Tongue (tissue), 2 donors: Measurements from ENCODE around the gene ALDH1L2. TPM values are rescaled to one million over a fixed set of nuclear protein-coding genes. Genes with fewer than 3 reads are reported as not detected.
A peak's percentile ranks its signal among the peaks of the same experiment; 100 is the strongest.

Experiments used
- DNase-seq: peaks from one replicate; pipeline ENCODE4 v3.0.0-alpha.2; 2015
- total RNA-seq: library from RNA; depleted of rRNA; stranded (reverse); fragments of >200 nt; gene quantifications from one replicate; pipeline ENCODE4 v1.2.3, GENCODE V29; 2014

Gene ALDH1L2
- total RNA-seq, 1 donor from 2014 or later: 11.9 TPM

DNA sequence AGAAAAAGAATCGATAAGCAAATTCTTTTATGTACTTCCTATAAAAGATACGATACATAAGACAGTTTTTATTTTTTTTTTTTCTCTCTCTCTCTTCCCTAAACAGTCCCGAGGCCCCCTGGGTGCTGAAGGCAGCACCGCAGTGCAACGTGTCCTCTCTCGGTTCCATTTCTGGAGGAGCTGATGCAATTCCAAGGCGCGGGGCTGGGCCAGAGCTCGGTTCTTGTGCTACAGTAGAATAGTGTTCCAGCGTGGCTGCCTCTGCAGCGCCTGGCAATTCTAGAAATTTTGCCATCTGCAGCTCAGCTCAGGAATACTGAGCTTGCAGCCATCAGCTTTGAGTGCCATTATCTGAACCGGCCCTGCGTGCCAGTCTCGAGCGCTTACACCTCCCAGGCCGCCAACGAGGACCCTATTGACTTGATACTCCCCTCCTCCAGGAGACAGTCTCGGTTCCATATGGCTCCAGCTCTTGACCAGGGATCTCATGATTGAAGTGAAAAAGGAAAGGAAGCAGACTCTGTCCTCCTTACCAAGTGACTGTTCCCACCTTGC lies 630 bp downstream of the ALDH1L2 start:
- DNase-seq: peak; percentile 44

DNA sequence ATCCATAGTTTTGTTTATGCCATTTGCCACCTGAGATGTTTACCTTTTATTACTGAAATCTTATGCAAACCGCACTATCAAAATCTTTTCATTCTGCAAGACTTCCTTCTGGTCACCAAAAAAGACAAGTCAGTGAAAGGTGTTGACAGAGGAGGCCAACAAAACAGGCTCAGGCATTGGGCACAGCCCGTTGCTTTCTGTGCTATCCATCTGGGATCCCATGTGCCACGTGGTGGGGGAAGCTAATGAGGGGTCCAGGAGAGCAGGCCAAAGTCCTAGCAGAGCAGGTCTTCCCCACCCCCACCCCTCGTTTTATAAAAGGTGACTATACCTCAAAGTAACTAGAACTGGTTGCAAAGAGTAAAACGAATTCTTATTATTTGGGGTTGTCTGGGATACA lies 1.2 kb downstream of the ALDH1L2 start:
- DNase-seq: no peak

DNA sequence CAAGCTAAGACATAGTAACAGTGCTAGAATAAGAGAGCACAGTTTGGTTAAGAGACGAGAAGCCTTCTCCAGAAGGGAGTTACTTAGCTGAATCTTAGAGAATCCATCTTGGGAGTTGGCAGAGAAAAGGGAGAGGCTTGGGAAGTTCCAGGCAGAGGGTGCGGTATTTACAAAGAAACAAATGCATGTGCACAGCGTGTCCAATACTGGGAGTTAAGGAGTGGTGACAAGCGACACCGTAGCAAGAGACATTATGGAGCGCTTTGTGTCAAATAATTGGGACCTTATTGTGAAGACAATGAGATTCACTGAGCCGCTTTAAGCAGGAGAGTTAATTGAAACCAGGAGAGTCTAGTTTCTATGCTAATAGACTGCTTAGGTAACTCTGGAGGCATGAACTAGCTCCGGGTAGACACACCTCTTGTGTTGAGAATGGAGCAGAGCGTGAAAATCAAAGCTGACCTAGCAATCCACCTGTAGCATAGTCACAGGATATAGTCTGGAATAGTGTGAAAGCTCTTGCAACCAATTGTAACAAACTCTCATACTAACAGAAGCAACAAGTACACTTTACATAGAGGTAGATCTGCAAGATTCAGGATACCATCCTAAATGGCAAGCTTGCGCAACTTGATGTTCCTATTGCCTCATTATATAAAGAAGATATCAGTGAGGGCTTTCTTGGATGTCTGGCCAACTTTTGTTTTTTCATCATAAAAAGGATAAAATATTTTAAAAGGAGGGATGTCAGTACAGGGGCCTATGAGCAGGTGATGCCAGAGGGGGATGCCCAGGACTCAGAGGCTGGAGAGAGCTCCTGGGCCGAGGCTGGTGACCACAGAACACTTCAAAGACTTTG lies 5.3 kb downstream of the ALDH1L2 start:
- DNase-seq: no peak

DNA sequence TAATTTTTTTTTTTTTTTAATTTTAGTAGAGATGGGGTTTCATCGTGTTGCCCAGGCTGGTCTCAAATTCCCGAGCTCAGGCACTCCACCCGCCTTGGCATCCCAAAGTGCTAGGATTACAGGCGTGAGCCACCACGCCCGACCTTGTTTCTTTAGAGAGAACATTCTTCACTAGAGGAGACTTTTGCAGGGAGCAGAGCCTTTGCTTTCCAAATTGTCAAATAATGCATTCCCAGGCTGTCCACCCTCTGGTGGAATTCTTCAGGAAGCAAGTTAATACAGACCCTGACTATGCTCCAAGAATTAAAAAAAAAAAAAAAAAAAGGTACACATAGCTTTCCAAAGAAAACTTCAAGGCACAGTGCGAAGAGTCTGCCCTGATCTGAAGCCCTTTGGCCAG lies 6.8 kb downstream of the ALDH1L2 start:
- no peak for DNase-seq

DNA sequence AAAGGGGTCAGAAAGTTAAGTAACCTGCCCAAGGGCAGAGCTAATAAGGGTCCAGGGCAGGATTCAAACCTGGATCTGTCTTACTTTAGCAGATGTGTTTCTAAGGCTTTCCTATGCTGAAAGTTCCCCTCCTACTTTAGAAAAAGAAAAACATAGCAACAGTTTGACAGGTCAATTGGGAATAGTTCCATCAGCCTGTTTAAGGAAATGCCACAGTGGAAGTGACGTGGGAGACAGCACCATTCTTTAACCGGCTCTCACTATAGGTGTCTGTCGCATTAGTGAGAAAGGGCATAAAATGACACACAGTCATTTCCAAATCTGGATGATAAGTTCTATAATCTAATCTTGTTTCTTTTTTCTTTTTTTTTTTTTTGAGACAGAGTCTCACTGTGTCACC lies 7.3 kb downstream of the ALDH1L2 start:
- DNase-seq: no peak

DNA sequence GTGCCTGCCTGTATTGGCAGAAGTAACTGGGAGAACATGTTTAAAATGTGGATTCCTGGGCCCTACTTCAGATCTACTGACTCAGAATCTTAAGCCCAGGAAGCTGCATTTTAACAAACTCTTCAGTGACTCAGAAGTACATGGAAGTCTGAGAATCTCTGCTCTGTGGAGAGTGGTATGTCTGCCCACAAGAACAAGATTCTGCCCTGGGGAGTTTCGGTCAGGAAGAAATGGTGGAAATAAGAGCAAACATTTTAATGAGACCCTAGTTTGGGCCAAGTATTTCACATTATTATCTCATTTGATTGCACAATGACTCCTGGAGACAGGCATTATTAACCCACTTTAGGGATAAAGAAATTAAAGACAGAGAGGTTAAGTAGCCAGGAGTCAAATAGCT lies 8.2 kb downstream of the ALDH1L2 start:
- no peak for DNase-seq

DNA sequence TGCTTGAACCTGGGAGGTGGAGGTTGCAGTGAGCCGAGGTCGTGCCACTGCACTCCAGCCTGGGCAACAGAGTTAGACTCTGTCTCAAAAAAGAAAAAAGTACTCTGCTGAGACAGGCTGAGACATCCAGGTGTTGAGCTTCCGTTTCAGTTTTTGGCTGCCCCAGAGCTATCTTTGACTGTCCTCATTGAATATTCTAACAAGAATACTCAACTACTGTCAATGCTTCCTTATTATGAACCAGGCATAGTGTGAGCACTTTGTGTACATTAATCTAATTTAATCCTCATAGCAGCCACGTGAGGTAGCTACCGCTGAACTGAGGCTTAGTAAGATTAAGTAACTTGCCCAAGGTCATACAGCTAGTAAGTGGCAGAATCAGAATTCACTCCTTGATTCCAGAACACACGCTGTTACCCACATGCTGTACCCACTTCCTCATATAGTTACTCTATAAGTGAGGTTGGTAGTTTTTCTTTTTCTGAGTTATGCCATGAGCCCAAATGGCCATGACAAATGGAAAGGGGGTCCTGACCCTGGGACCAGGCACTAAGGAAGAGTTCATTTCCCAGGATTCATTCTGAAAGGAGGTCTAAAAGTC lies 11.3 kb downstream of the ALDH1L2 start:
- no peak for DNase-seq

DNA sequence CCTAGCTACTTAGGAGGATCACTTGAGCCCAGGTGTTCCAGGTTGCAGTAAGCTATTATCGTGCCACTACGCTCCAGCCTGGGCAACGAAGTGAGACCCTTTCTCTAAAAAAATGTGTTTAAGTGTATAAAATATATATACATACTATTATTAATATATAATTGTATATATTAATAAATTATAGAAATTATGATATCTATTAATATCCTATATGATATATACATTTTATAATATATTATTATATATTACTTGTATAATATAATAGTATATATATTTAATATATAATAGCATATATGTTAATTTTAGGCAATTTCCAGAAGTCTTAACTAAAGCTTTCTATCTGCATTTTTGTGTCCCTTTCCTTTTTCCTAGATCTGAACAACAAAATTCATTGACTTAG lies 12.3 kb downstream of the ALDH1L2 start:
- no peak for DNase-seq

DNA sequence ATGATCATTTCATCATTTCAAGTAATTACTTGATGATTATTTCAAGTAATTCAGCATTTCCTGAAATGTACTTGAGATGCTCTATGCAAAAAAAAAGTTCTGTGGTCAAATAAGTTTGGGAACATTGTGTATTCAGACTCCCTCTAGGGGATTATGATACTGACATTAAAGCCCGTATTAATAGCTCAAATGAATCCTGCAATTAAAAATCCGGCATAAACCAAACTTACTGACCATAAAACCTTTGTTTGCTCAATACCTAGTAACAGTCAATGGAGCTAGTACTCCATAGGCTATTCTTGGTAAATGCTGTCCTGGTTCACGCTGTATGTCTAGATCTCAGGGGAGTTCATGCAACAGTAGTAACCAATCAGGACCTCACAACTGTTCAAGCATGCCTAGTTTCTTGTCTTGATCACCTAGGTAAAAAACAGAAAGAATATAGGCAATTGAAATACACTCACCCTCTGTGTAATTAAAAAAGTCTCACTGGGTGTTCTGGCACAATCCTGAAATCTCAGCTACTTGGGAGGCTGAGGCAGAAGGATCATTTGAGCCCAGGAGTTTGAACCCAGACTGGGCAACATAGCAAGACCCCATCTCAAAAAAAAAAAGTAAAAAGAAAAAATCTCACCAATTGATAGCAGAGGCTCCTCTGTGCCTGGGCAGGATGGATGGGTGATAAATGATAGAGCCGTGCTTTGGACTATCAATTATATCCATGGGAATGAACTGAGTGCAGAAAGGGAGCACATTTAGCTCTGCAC lies 14.1 kb downstream of the ALDH1L2 start:
- DNase-seq: no peak

DNA sequence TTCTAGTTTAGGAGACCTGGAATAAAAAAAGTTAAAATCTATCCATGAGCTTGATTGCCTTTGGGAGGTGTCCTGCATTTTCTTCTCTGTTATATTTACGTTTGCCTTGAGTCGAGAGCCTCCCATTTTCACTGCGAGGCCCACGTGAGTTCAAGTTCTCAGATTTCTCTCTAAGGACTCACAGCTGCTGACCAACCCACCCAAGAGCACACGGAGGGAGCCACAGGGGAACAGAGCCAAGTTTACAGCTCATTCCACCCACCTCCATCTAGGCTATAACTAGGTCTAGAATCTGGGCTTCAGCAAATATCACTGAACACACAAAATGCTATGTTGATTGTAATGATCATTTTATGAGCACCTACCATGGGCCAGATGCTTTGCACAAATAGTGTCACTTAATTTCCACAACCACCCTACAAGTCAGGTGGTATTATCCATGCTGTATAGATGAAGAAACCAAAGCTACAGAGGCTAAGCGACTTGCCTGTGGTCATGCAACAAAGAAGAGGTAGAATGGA lies 16.7 kb downstream of the ALDH1L2 start:
- peak; percentile 47 for DNase-seq

DNA sequence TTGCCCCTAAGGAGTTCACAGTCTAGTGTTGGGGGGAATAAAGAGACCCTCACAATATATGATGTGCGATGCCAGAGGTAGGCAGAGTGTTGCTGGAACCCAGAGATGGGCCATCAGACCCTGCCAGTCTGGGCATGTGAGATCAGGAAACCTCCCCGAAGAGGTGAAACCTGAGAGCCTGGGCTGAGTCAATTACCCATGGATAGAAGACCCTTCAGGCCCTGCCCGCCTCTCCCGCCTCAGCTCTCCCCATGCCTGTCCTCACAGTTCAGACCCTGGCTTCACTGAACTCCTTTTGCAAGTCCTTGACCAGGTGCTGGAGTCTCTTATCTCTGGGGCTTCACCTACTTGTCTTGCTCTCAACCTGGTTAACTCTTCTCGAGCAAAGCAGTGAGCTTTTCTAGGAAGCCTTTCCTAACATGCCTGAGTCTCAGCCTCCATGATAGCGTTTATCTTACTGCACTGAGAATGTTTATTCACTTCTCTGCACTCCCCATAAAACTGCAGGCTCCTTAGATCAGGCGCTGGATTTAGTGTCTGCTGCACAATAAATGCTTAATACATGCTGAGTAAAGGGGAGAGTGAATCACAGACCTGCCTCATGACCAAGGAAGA lies 19.6 kb downstream of the ALDH1L2 start:
- no peak for DNase-seq

DNA sequence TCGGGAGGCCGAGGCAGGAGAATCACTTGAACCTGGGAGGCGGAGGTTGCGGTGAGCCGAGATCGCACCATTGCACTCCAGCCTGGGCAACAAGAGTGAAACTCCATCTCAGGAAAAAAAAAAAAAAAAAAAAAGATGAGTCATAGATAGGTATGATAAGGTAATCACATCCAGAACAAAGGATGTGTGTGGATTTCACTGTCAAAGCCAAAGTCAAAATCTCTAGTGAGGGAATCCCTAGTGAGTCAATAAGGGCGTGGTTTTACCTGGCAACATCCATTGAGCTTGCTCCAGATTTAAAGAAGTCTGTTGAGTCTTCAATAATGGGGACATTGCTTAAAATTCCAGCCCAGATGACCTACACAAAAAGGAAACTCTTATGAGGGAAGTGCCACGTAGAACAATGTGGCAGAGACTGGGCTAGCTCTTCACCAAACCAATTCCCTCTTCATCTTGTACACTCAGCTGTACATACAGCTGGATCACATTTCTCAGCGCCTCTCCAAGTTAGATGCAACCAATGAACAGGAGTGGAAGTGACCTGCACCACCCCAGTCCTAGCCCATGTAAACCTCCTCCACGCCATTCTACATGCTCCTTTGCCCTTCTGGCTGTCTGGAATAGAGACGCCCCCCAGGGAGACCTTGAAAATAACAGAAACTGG lies 23.4 kb downstream of the ALDH1L2 start:
- DNase-seq: no peak

DNA sequence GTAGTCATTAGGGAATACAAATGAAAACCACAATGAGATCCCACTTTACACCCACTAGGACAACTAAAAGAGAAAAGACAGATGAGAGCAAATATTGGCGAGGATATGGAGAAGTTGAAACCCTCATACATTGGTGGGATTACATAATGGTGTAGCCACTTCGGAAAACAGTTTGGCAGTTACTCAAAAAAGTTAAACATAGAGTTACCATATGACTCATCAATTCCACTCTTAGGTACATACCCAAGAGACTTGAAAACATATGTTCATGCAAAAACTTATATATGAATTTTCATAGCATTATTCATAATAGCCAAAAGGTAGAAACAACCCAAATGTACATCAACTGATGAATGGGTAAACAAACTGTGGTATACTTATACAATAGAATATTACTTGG lies 27.1 kb downstream of the ALDH1L2 start:
- no peak for DNase-seq

DNA sequence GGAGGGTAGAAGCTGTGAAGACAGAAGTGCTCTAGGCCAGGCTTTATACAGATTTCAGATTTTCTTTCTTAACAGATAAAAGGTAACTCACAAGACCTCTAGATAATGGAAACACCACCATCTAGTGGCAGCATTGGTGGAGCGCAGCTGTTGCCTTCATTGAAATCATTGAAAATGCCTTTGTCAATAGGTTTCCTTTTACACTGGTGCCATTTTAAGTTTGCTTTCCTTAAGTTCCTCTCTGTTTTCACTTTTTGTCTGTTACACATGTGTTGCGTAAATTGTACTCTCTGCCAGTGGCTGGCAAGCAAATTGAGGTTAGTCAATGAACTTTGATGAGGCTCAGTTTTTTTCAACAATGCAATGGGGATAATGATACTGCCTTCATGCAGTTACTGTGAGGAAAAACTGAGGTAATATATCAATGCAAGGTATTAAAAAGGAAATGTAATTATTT lies 31.1 kb downstream of the ALDH1L2 start:
- DNase-seq: peak; percentile 91

DNA sequence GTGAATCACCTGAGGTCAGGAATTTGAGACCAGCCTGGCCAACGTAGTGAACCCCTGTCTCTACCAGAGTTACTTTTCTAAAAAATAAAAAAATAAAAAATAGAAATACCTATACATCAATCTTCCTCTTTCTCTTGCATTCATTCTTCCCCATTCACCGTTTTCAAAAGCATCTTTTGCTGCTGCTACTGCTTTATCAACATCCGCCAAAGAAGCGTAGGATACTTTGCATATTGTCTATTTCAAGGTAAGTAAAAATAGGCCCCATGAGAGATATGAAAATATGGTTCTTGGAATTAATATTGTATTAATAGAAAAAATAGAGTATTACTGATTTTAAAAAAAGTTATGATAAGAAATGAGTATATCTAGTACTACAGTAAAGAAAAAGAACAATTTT lies 32.3 kb downstream of the ALDH1L2 start:
- no peak for DNase-seq

DNA sequence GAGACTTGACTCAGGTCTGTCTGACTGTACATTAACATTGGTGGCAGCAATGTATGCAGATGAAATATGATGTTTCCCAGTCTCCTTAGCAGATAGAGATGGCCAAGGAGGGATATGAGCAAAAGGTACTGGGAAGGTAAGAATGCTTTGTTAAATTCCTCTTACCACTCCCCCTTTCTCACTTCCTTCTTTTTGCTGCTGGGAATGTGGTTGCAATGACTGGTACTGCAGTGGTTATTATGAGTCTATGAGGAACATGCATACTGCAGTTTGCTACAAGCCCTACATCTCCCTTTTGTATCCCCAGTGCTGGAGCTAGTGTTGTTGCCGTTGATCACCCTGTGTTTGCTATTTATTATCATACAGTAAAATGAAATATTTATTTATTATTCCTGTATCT lies 35.9 kb downstream of the ALDH1L2 start:
- DNase-seq: no peak

DNA sequence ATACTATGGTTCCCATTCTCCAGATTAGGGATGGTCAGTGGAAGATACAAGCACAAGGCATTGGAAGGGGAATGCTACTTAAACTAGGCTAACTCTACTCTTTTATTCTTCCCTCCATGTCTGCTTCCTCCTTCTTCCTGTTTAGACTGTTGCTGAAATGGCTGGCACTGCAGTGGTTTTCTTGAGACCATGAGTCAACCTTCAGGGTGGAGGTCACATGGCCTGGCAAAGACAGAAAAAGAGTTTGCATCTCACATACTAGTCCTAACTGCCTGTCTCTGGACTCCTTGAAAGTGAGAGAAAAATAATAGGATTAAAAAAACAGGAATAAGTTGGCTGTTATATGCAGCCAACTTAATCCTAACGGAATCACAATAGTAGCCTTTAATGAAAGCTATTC lies 37.0 kb downstream of the ALDH1L2 start:
- no peak for DNase-seq

DNA sequence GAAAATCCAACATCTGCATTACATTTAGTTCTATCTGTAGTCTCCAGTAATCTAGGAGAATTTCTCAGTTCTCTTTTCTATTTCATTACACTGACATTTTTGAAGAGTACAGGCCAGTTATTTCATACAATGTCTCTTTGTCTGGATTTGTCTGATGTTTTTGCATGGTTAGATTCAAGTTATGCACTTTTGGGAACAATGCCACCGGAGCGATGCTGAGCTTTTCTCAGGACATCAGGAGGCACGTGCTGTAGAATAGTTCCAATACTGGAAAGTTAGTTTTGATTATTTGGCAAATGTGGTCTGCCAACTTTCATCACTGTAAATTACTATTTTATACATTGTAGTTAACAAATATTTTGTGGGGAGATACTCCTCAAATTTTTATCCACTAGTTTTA lies 43.1 kb downstream of the ALDH1L2 start:
- peak; percentile 87 for DNase-seq

DNA sequence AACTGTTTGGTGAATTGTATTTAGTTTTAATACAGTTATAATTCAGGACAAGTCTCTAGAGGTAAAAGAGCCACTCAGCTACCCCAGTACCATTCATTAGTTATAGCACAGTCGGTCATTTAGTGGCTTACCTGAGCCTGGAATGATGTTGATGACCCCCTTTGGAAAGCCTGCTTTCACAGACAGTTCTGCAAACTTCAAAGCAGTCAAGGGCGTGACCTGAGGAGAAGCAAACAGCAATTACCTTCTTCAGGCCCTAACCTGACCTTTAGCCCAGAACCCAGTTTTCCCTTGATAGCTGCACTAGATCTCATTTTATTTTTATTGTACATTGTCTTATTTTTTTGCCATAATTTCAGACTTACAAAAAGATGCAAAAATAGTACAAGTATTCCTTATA lies 43.8 kb downstream of the ALDH1L2 start:
- no peak for DNase-seq

DNA sequence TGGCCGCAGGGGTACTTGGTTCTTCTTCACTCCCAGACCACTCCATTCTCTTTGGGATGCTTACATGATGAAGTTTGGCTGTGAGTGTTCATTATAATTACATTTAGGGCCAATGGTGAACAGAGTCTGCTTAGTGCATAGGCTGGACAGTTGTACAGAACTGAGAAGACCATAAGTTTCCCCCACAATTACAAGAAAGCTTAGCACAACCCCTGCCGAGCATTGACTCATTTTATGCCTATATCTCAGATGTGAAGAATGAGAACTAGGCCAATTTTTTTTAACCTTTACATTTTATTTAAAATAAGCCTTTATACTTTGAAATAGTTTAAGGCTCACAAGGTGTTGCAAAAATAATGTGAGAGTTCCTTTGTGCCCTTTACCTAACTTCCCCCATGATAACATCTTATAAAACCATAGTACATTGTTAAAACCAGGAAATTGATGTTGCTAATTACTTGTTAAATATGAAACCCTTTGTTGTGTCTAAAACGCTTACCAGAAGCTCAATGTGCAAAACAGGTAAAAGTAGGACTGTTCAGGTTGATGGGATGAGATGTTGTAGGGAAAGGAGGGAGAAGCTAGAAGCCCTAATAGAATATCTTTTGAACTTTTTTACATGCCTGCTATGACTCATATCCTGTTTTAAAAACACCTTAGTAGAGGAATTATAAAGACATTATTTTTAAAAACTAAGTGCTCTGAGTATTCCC lies 47.2 kb downstream of the ALDH1L2 start:
- DNase-seq: no peak

DNA sequence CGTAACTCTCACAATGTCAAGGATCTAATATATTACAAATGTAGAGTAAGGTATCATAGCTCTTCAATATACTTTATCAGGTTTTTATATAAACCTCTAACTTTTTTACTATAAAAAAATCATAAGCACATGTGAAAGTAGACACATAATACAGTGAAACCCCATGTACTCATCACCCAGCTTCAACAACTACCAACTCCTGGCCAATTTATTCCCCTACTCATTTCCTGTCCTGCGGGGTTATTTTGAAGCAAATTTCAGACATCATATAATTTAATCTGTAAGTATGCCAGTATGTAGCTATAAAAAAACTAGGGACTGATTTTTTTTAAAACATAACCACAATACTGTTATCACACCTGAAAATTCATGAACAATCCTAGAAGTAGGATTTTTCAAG lies 50.4 kb downstream of the ALDH1L2 start:
- no peak for DNase-seq
